Measurements from ENCODE around the gene SFMBT1. TPM values are rescaled to one million over a fixed set of nuclear protein-coding genes. Genes with fewer than 3 reads are reported as not detected.

The SFMBT1 gene
- total and polyA plus RNA-seq, 2 of the 8 experiments (the other 6 are each of a cell fraction or from before 2014, with no cell fraction given) = 8.1 to 16.8 TPM

DNA sequence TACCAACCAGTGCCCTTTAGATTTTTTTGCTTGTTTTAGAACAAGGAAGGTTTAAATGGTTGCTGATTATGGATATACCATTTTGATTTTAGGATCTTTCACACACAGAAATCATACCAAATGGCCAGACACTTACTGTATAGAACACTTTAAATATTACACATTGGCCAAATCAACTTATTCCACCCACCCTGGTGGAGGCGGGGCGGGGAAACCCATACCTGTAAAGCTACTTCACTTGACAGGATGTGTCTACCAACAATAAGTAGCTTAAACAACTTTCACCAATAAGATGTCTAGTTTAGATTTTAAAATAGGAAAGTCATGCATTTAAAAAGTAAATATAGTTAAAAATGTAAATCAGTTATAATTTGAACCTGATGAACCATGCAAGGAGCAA, 17.0 kb upstream of the SFMBT1 start (continued):
- TF ChIP-seq RXRA (IDR thresholded peaks at IDR 0.05; ENCODE audit: insufficient read depth, low read depth, low read length) = no peak
- no peak for TF ChIP-seq RNF2 (IDR thresholded peaks at IDR 0.05; ENCODE audit: borderline replicate concordance, low read depth, low read length, missing control alignments, poor library complexity, severe bottlenecking)
- TF ChIP-seq SIRT6 (IDR thresholded peaks at IDR 0.05; ENCODE audit: low read length) = no peak
- no peak for TF ChIP-seq SRF (IDR thresholded peaks at IDR 0.05; ENCODE audit: low read depth, low read length)
- no peak for TF ChIP-seq SIX5 (IDR thresholded peaks at IDR 0.05; ENCODE audit: low read depth, low read length)
- TF ChIP-seq, protein P1, sequence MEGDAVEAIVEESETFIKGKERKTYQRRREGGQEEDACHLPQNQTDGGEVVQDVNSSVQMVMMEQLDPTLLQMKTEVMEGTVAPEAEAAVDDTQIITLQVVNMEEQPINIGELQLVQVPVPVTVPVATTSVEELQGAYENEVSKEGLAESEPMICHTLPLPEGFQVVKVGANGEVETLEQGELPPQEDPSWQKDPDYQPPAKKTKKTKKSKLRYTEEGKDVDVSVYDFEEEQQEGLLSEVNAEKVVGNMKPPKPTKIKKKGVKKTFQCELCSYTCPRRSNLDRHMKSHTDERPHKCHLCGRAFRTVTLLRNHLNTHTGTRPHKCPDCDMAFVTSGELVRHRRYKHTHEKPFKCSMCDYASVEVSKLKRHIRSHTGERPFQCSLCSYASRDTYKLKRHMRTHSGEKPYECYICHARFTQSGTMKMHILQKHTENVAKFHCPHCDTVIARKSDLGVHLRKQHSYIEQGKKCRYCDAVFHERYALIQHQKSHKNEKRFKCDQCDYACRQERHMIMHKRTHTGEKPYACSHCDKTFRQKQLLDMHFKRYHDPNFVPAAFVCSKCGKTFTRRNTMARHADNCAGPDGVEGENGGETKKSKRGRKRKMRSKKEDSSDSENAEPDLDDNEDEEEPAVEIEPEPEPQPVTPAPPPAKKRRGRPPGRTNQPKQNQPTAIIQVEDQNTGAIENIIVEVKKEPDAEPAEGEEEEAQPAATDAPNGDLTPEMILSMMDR (IDR thresholded peaks at IDR 0.05; ENCODE audit: control extremely low read depth in 1 of 3, insufficient read depth in 1 of 3, low read depth in 1 of 3, low read length in 3 of 3) = no peak
